Transverse colon (tissue), 4 donors: Measurements from ENCODE around the gene DZANK1. TPM values are rescaled to one million over a fixed set of nuclear protein-coding genes. Genes with fewer than 3 reads are reported as not detected.
"Not testable (repeated sequence)": the region's sequence is repeated elsewhere in the genome, so short reads cannot be mapped to it uniquely, and the experiment has no call there.

Experiments used
- DNase-seq: peaks from one replicate; pipeline ENCODE4 v3.0.0-alpha.2; 2019
- H3K27ac ChIP-seq, 4 donors: fragments of 200-600 bp; sonication (generic); 2 replicates each; pipeline ENCODE4 v1.5.1; 2016 to 2018; ENCODE audit warnings: inconsistent platforms in 4 of 4
- H3K27me3 ChIP-seq: fragments of 200-600 bp; sonication (generic); 2 replicates; pipeline ENCODE4 v1.5.1; 2017; ENCODE audit warnings: inconsistent platforms
- H3K36me3 ChIP-seq, 4 donors: fragments of 200-600 bp; sonication (generic); 2 replicates each; pipeline ENCODE4 v1.5.1; 2017 to 2019; ENCODE audit warnings: inconsistent platforms in 4 of 4
- H3K4me1 ChIP-seq, 4 donors: fragments of 200-600 bp; sonication (generic); 2 replicates each; pipeline ENCODE4 v1.5.1; 2017 to 2020; ENCODE audit warnings: inconsistent platforms in 4 of 4
- H3K4me3 ChIP-seq, 4 donors: fragments of 200-600 bp; sonication (generic); 1 replicate in 1 of 4; 2 replicates in 3 of 4; pipeline versions ENCODE4 v1.5.1 to v1.6.1; 2017 to 2019; ENCODE audit warnings: inconsistent platforms in 4 of 4
- H3K9me3 ChIP-seq, 2 donors: fragments of 200-600 bp; sonication (generic); 2 replicates each; pipeline ENCODE4 v1.5.1; 2017 to 2019; ENCODE audit warnings: inconsistent platforms in 2 of 2
- CTCF ChIP-seq, 5 experiments: fragments of 200-600 bp in 3 of 5; fragments of 450-650 bp in 2 of 5; sonication (generic) in 3 of 5; IDR thresholded peaks; 1 replicate in 2 of 5; 2 replicates in 3 of 5; pipeline ENCODE4 v1.5.1; 2016 to 2017; ENCODE audit warnings: antibody characterized with exemption in 5 of 5, inconsistent platforms in 3 of 5, mild to moderate bottlenecking in 2 of 5, moderate library complexity in 1 of 5
- EP300 ChIP-seq: sonication (generic); formaldehyde crosslinking; IDR thresholded peaks from one replicate; pipeline ENCODE4 v1.6.1; 2017; ENCODE audit warnings: antibody characterized with exemption, low read depth
- POLR2A ChIP-seq: fragments of 450-650 bp; IDR thresholded peaks from one replicate; pipeline ENCODE4 v1.6.1; 2016; ENCODE audit warnings: antibody characterized with exemption, mild to moderate bottlenecking, moderate library complexity
- POLR2AphosphoS5 ChIP-seq, 3 donors: sonication (generic); formaldehyde crosslinking; IDR thresholded peaks; one replicate each; pipeline ENCODE4 v1.6.1; 2016; ENCODE audit warnings: antibody characterized with exemption in 3 of 3
- WGBS, 2 donors: methylation state at CpG; one replicate each; pipeline ENCODE4 v1.1.5; 2018; ENCODE audit warnings: low coverage in 1 of 2; 5-methylcytosine and 5-hydroxymethylcytosine counted together
- in situ Hi-C, 4 donors: fragments of 200-750 bp; cut with MboI; loops; one replicate each; pipeline versions ENCODE4 v1.15.0 to v1.15.1; 2017; ENCODE audit warnings: low sequenced_read_pairs in 3 of 4, low pct_ligation_motif_present in 1 of 4, low pct_unique_long_range_greater_than_20kb in 1 of 4
- intact Hi-C: fragments of 100-400 bp; cut with DNase I; formaldehyde crosslinking; loops from one replicate; pipeline ENCODE4 v1.15.1; 2023; ENCODE audit warnings: low total_unique reads
- small RNA-seq, 4 donors: library from RNA; depleted of rRNA; stranded (forward); fragments of <200 nt; gene quantifications; one replicate each; pipeline ENCODE3, GENCODE V24; 2016
- total RNA-seq, 4 donors: library from RNA; depleted of rRNA; stranded (reverse); fragments of >200 nt; gene quantifications; one replicate each; pipeline ENCODE4 v1.1.0, GENCODE V29; 2016

Gene DZANK1
- total RNA-seq, 4 donors from 2014 or later: 1.2 to 3.8 (median 1.8) TPM

GRCh38 chr20:18360635-18361034, 106.2 kb downstream of the DZANK1 start:
- Histone ChIP-seq H3K27ac (no peak overlapping the region), H3K4me1 (no peaks in the 10 kb centered on the region), H3K27me3 (no peaks in the 10 kb centered on the region), H3K4me3 (no peak overlapping the region), H3K9me3 (no peaks in the 10 kb centered on the region), H3K36me3 (no peaks in the 10 kb centered on the region)
- no peak for DNase-seq
- TF ChIP-seq EP300: no peak
- TF ChIP-seq POLR2A: no peak
- TF ChIP-seq POLR2AphosphoS5 (IDR thresholded peaks at IDR 0.05): no peak
- no peak for TF ChIP-seq CTCF (IDR thresholded peaks at IDR 0.05)
- in situ Hi-C loops: no loop called here
- 37% methylated on average over 1 of the region's 1 CpG; no CpG with 5 or more reads in 1 of the 2 donors for WGBS, 2 donors
- intact Hi-C loops: no loop called here

GRCh38 chr20:18359854-18360253, 107.0 kb downstream of the DZANK1 start:
- intact Hi-C loops (no loop called here), in situ Hi-C loops (no loop called here)
- 96 to 100% methylated on average over 1 of the region's 1 CpG for WGBS, 2 donors
- no peak overlapping the region for H3K27ac ChIP-seq
- H3K36me3 ChIP-seq: no peaks in the 10 kb centered on the region
- no peak overlapping the region for H3K4me3 ChIP-seq
- no peaks in the 10 kb centered on the region for H3K9me3 ChIP-seq
- DNase-seq: no peak
- no peaks in the 10 kb centered on the region for H3K27me3 ChIP-seq
- H3K4me1 ChIP-seq: no peaks in the 10 kb centered on the region
- TF ChIP-seq POLR2A (no peak), EP300 (no peak), CTCF (IDR thresholded peaks at IDR 0.05) (no peak), POLR2AphosphoS5 (IDR thresholded peaks at IDR 0.05) (no peak)

GRCh38 chr20:18349749-18350148, 117.1 kb downstream of the DZANK1 start:
- H3K9me3 ChIP-seq, H3K4me3 ChIP-seq, intact Hi-C loops, DNase-seq, H3K27me3 ChIP-seq, H3K4me1 ChIP-seq, H3K36me3 ChIP-seq, in situ Hi-C loops, H3K27ac ChIP-seq: not testable (repeated sequence)
- 59 to 67% methylated on average over 3 of the region's 3 CpGs for WGBS, 2 donors

Small RNA genes within 50 kb of the gene (small RNA-seq; reads per million reads assigned to genes)
- gene MIR3192 (0 reads per million in 4 donors), gene RNA5SP476 (0 reads per million in 4 donors)

Other genes starting within 250 kb of the DZANK1 start
- gene ZNF133, start 178.5 kb downstream of the DZANK1 start, total RNA-seq: 10 to 100 TPM; 12.7 to 24.3 (median 17.5) TPM
- 10 to 100 TPM in 1 of 4 donors, 1 to 10 TPM in 3; 1.9 to 37.2 (median 6.3) TPM for gene POLR3F, start 360 bp upstream of the DZANK1 start, total RNA-seq
- gene RBBP9, start 30.2 kb upstream of the DZANK1 start, total RNA-seq: 10 to 100 TPM in 2 of 4 donors, 1 to 10 TPM in 1, under 1 TPM in 1; 0.40 to 11.7 (median 6.0) TPM
- gene SEC23B, start 40.9 kb upstream of the DZANK1 start, total RNA-seq: 10 to 100 TPM; 16.8 to 38.0 (median 30.9) TPM
- 100 to 1,000 TPM in 1 of 4 donors, 10 to 100 TPM in 2, 1 to 10 TPM in 1; 4.8 to 127 (median 58.6) TPM for gene SMIM26, start 100.4 kb upstream of the DZANK1 start, total RNA-seq
- 10 to 100 TPM in 2 of 4 donors, 1 to 10 TPM in 2; 3.7 to 17.6 (median 9.8) TPM for gene DTD1, start 121.0 kb upstream of the DZANK1 start, total RNA-seq